SK-N-SH (cell line): ENCODE results near the gene PYGB. TPM values are rescaled to one million over a fixed set of nuclear protein-coding genes. Genes with fewer than 3 reads are reported as not detected.

Experiments used
- CTCF ChIA-PET: fragments of 300-600, 350-600 bp; formaldehyde crosslinking; extraction: SDS; loops from one replicate; lab custom pipeline; 2021; lab: Yijun Ruan, JAX
- POLR2A ChIA-PET: fragments of 350-600 bp; sonication (Branson Sonifier 250); formaldehyde crosslinking; extraction: SDS; loops from one replicate; lab custom pipeline; 2020; ENCODE audit warnings: antibody characterized with exemption, inconsistent platforms; lab: Yijun Ruan, JAX
- DNase-seq: peaks from one replicate; pipeline ENCODE4 v3.0.0; 2012
- H2AFZ ChIP-seq: fragments of 200-600 bp; sonication (generic); 2 replicates; pipeline ENCODE4 v1.8.1; 2016; ENCODE audit warnings: antibody characterized with exemption, mild to moderate bottlenecking, low read depth
- H3F3A ChIP-seq: fragments of 200-600 bp; sonication (generic); replicated peaks from 2 replicates; pipeline ENCODE3; 2016; ENCODE audit warnings: antibody characterized with exemption, mild to moderate bottlenecking; ENCODE audit not compliant: insufficient read depth
- H3K27ac ChIP-seq, 2 experiments: fragments of 200-500 bp in 1 of 2; fragments of 200-600 bp in 1 of 2; sonication (Bioruptor generic) in 1 of 2; sonication (generic), shearing (Covaris generic) in 1 of 2; 2 replicates each; pipeline versions ENCODE4 v1.5.1 to v1.6.1; 2014 to 2016; ENCODE audit warnings: low read depth in 2 of 2, inconsistent platforms in 1 of 2, low read length in 1 of 2, mild to moderate bottlenecking in 1 of 2, mixed read lengths in 1 of 2
- H3K27me3 ChIP-seq: fragments of 200-600 bp; sonication (generic), shearing (Covaris generic); 2 replicates; pipeline ENCODE4 v1.6.1; 2016; ENCODE audit warnings: mixed run types; ENCODE audit not compliant: insufficient read depth
- H3K36me3 ChIP-seq, 2 experiments: fragments of 200-500 bp in 1 of 2; fragments of 200-600 bp in 1 of 2; sonication (Bioruptor generic) in 1 of 2; sonication (generic) in 1 of 2; replicated peaks in 1 of 2; 2 replicates each; pipeline versions ENCODE3 to v1.5.1; 2014 to 2016; ENCODE audit warnings: low read length in 1 of 2, mild to moderate bottlenecking in 1 of 2; ENCODE audit not compliant: insufficient read depth in 2 of 2, control insufficient read depth in 1 of 2
- H3K4me1 ChIP-seq, 2 experiments: fragments of 200-500 bp in 1 of 2; fragments of 200-600 bp in 1 of 2; sonication (Bioruptor generic) in 1 of 2; sonication (generic), shearing (Covaris generic) in 1 of 2; 2 replicates each; pipeline versions ENCODE4 v1.5.1 to v1.6.1; 2014 to 2016; ENCODE audit warnings: low read depth in 1 of 2, low read length in 1 of 2, mixed run types in 1 of 2; ENCODE audit not compliant: insufficient read depth in 2 of 2, control insufficient read depth in 1 of 2
- H3K4me2 ChIP-seq: fragments of 200-600 bp; sonication (generic), shearing (Covaris generic); 2 replicates; pipeline ENCODE4 v1.6.1; 2017; ENCODE audit warnings: mixed run types
- H3K4me3 ChIP-seq, 2 experiments: fragments of 200-500 bp in 1 of 2; fragments of 200-600 bp in 1 of 2; sonication (Bioruptor generic) in 1 of 2; sonication (generic), shearing (Covaris generic) in 1 of 2; 2 replicates each; pipeline versions ENCODE4 v1.5.1 to v1.8.1; 2014 to 2016; ENCODE audit warnings: low read depth in 2 of 2, inconsistent platforms in 1 of 2, low read length in 1 of 2, mild to moderate bottlenecking in 1 of 2, mixed read lengths in 1 of 2, moderate library complexity in 1 of 2
- H3K79me2 ChIP-seq: fragments of 200-600 bp; sonication (generic); 2 replicates; pipeline ENCODE4 v1.8.1; 2017; ENCODE audit warnings: mild to moderate bottlenecking; ENCODE audit not compliant: insufficient read depth
- H3K9ac ChIP-seq: fragments of 200-600 bp; sonication (generic); 2 replicates; pipeline ENCODE4 v1.6.1; 2017; ENCODE audit warnings: mixed run types
- H3K9me2 ChIP-seq: fragments of 200-600 bp; sonication (generic); 2 replicates; pipeline ENCODE4 v1.6.1; 2017; ENCODE audit warnings: mixed run types
- H3K9me3 ChIP-seq: fragments of 200-600 bp; sonication (generic); 2 replicates; pipeline ENCODE4 v1.6.1; 2017; ENCODE audit warnings: mixed run types, mild to moderate bottlenecking, moderate library complexity
- H4K20me1 ChIP-seq: fragments of 200-600 bp; sonication (generic); 2 replicates; pipeline ENCODE4 v1.6.1; 2017; ENCODE audit warnings: mild to moderate bottlenecking, mixed run types; ENCODE audit not compliant: insufficient read depth
- CTCF ChIP-seq: fragments of 200-600 bp; sonication (generic); IDR thresholded peaks from 2 replicates; pipeline ENCODE4 v1.6.1; 2017; ENCODE audit warnings: antibody characterized with exemption, mild to moderate bottlenecking, moderate library complexity
- ELF1 ChIP-seq: IDR thresholded peaks from 2 replicates; pipeline ENCODE4 v1.4.0; 2012
- EP300 ChIP-seq, 2 experiments: IDR thresholded peaks; 2 replicates each; pipeline versions ENCODE4 v1.4.0 to v1.6.1; 2012; ENCODE audit warnings: borderline replicate concordance in 1 of 2, low read depth in 1 of 2, low read length in 1 of 2
- EZH2phosphoT487 ChIP-seq: fragments of 200-600 bp; sonication (generic); IDR thresholded peaks from 2 replicates; pipeline ENCODE4 v1.6.1; 2017; ENCODE audit warnings: low read depth, mixed run types, mild to moderate bottlenecking, antibody characterized with exemption, moderate library complexity, borderline replicate concordance
- FOSL2 ChIP-seq: IDR thresholded peaks from 2 replicates; pipeline ENCODE4 v1.4.0; 2012; ENCODE audit warnings: low read depth, mild to moderate bottlenecking, moderate library complexity, borderline replicate concordance
- MEF2A ChIP-seq: IDR thresholded peaks from 2 replicates; pipeline ENCODE4 v1.4.0; 2012; ENCODE audit warnings: low read depth, borderline replicate concordance
- NFIC ChIP-seq: IDR thresholded peaks from 2 replicates; pipeline ENCODE4 v1.4.0; 2012; ENCODE audit warnings: borderline replicate concordance
- PBX3 ChIP-seq: IDR thresholded peaks from 2 replicates; pipeline ENCODE4; 2012
- POLR2AphosphoS5 ChIP-seq: IDR thresholded peaks from 2 replicates; pipeline ENCODE4 v1.6.1; 2012; ENCODE audit warnings: low read depth, low read length
- RCOR1 ChIP-seq: fragments of 150-350 bp; IDR thresholded peaks from 2 replicates; pipeline ENCODE4 v1.6.1; 2017; ENCODE audit warnings: antibody characterized with exemption, low read length
- RXRA ChIP-seq: IDR thresholded peaks from 2 replicates; pipeline ENCODE4 v1.4.0; 2012; ENCODE audit warnings: low read depth, mild to moderate bottlenecking, borderline replicate concordance
- SIN3A ChIP-seq: IDR thresholded peaks from 2 replicates; pipeline ENCODE4 v1.6.1; 2012; ENCODE audit warnings: low read depth, mild to moderate bottlenecking, low read length, moderate library complexity, borderline replicate concordance
- TCF12 ChIP-seq: IDR thresholded peaks from 2 replicates; pipeline ENCODE4 v1.4.0; 2012
- USF1 ChIP-seq: IDR thresholded peaks from 2 replicates; pipeline ENCODE4 v1.4.0; 2012; ENCODE audit warnings: low read depth, borderline replicate concordance
- YY1 ChIP-seq: IDR thresholded peaks from 2 replicates; pipeline ENCODE4 v1.4.0; 2012; ENCODE audit warnings: low read depth, mild to moderate bottlenecking
- WGBS: methylation state at CpG from one replicate; pipeline ENCODE4 v1.1.6; 2017; ENCODE audit warnings: low lambda C conversion rate; 5-methylcytosine and 5-hydroxymethylcytosine counted together
- polyA plus RNA-seq, 3 experiments: library from polyadenylated mRNA; depleted of rRNA; stranded (reverse); fragments of >200 nt; gene quantifications; 2 replicates each; pipeline ENCODE4 v1.2.3, GENCODE V29; 2012
- TF ChIP-seq, protein P1 (sequence below): IDR thresholded peaks from 2 replicates; pipeline ENCODE4 v1.6.1; 2012; ENCODE audit warnings: mild to moderate bottlenecking, low read depth, low read length, moderate library complexity
- TF ChIP-seq, protein P2 (sequence below): IDR thresholded peaks from 2 replicates; pipeline ENCODE4 v1.4.0; 2012; ENCODE audit warnings: low read depth

Gene PYGB
- polyA plus RNA-seq, 1 of the 3 experiments (the other 2 are of a cell fraction) = 35.8 TPM

GRCh38 chr20:25295386-25296093 lies 47.7 kb downstream of the PYGB start:
- POLR2A ChIA-PET = no interaction called here
- Histone ChIP-seq H4K20me1 (no peaks in the 10 kb centered on the region; the same call in 1 of the 2 replicates), H3K36me3 (peaks cover 15 to 39% of the 10 kb centered on the region in 2 experiments), H3K4me3 (no peak overlapping the region), H3F3A (peaks cover 11% of the 10 kb centered on the region), H3K9me2 (no peaks in the 10 kb centered on the region), H2AFZ (no peak overlapping the region), H3K79me2 (no peaks in the 10 kb centered on the region), H3K27ac (peak overlapping the region in 1 of 2 experiments; percentile 66; a peak in 2 of 4 replicates), H3K9ac (no peak overlapping the region), H3K9me3 (no peaks in the 10 kb centered on the region), H3K4me2 (no peak overlapping the region), H3K4me1 (peaks cover 3 to 24% of the 10 kb centered on the region in 2 experiments; a peak in 1 of 4 replicates), H3K27me3 (no peaks in the 10 kb centered on the region)
- CTCF ChIA-PET = interaction anchor here (0.6 to 5.1 kb wide), 33 partner anchors 11 to 418 kb away, joined by 3 to 104 read pairs (median 5); partner anchors contain the start of gene GINS1
- TF ChIP-seq SIN3A (no peak), ELF1 (no peak), RCOR1 (no peak), MEF2A (no peak), EP300 (IDR thresholded peaks at IDR 0.05; ENCODE audit: borderline replicate concordance in 1 of 2, low read depth in 1 of 2, low read length in 1 of 2) (no peak), PBX3 (no peak), TCF12 (no peak), USF1 (no peak), NFIC (no peak), EZH2phosphoT487 (no peak), YY1 (no peak), CTCF (no peak), RXRA (no peak), POLR2AphosphoS5 (no peak), FOSL2 (no peak)
- TF ChIP-seq, protein P1, sequence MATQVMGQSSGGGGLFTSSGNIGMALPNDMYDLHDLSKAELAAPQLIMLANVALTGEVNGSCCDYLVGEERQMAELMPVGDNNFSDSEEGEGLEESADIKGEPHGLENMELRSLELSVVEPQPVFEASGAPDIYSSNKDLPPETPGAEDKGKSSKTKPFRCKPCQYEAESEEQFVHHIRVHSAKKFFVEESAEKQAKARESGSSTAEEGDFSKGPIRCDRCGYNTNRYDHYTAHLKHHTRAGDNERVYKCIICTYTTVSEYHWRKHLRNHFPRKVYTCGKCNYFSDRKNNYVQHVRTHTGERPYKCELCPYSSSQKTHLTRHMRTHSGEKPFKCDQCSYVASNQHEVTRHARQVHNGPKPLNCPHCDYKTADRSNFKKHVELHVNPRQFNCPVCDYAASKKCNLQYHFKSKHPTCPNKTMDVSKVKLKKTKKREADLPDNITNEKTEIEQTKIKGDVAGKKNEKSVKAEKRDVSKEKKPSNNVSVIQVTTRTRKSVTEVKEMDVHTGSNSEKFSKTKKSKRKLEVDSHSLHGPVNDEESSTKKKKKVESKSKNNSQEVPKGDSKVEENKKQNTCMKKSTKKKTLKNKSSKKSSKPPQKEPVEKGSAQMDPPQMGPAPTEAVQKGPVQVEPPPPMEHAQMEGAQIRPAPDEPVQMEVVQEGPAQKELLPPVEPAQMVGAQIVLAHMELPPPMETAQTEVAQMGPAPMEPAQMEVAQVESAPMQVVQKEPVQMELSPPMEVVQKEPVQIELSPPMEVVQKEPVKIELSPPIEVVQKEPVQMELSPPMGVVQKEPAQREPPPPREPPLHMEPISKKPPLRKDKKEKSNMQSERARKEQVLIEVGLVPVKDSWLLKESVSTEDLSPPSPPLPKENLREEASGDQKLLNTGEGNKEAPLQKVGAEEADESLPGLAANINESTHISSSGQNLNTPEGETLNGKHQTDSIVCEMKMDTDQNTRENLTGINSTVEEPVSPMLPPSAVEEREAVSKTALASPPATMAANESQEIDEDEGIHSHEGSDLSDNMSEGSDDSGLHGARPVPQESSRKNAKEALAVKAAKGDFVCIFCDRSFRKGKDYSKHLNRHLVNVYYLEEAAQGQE = no peak
- TF ChIP-seq, protein P2, sequence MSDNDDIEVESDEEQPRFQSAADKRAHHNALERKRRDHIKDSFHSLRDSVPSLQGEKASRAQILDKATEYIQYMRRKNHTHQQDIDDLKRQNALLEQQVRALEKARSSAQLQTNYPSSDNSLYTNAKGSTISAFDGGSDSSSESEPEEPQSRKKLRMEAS = no peak
- peak; percentile 53 for DNase-seq
- 74% methylated on average over 6 of the region's 10 CpGs for WGBS
